ENCODE results near the gene MAGI2.

GRCh38 chr7:79180533-79180932 lies 272.9 kb downstream of the MAGI2 start:
- TF ChIP-seq CTCF (conservative IDR thresholded peaks at IDR 0.05 in 1 of 2, IDR thresholded peaks at IDR 0.05 in 1 of 2; ENCODE audit: extremely low read depth in 1 of 2, insufficient read depth in 1 of 2, low read depth in 1 of 2, low read length in 2 of 2) (no peak), EZH2 (IDR thresholded peaks at IDR 0.05; ENCODE audit: borderline replicate concordance, low read length) (no peak)
